ENCODE measurements around the gene SMYD3.

DNA sequence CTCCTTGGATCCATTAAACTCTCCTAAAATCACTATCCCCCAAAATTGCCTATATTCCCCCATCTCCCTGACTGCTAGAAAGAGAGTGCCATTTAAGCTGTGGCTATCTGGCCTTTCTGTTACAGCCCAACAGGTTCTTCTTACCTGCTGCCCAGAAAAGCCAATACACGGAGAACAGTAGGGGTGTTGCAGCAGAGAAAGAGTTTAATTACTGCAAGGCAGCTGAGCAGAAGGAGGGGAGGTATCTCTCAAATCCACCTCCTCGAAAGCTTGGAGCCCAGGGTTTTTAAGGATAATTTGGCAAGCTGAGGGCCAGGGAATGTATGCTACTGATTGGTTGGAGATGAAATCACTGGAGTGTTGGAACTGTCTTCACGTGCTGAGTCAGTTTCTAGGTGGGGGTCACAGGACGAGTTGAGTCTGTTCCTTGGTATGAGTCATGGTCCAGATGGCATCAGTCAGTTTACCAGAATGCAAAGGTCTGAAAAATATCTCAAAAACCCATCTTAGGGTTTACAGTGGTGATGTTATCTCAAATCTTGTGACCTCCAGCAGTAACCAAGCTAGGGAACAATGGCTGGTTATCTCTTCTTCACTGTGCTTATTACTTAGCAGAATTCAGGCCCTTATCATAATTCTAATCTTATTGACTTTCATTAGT is 89.8 kb downstream of the SMYD3 start:
- no peak for TF ChIP-seq POLR2A (IDR thresholded peaks at IDR 0.05; ENCODE audit: low read depth)
- TF ChIP-seq, protein P1, sequence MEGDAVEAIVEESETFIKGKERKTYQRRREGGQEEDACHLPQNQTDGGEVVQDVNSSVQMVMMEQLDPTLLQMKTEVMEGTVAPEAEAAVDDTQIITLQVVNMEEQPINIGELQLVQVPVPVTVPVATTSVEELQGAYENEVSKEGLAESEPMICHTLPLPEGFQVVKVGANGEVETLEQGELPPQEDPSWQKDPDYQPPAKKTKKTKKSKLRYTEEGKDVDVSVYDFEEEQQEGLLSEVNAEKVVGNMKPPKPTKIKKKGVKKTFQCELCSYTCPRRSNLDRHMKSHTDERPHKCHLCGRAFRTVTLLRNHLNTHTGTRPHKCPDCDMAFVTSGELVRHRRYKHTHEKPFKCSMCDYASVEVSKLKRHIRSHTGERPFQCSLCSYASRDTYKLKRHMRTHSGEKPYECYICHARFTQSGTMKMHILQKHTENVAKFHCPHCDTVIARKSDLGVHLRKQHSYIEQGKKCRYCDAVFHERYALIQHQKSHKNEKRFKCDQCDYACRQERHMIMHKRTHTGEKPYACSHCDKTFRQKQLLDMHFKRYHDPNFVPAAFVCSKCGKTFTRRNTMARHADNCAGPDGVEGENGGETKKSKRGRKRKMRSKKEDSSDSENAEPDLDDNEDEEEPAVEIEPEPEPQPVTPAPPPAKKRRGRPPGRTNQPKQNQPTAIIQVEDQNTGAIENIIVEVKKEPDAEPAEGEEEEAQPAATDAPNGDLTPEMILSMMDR (IDR thresholded peaks at IDR 0.05): no peak
- no peak for TF ChIP-seq POLR2AphosphoS5 (IDR thresholded peaks at IDR 0.05)
